ENCODE data around the gene TRIM26. TPM values are rescaled to one million over a fixed set of nuclear protein-coding genes. Genes with fewer than 3 reads are reported as not detected.
"Not testable (repeated sequence)": the region's sequence is repeated elsewhere in the genome, so short reads cannot be mapped to it uniquely, and the experiment has no call there.

Gene TRIM26
- total RNA-seq (2014; rRNA removed; shearing (Covaris generic); ENCODE audit: low replicate concordance) = 46.4 and 73.6 TPM in 2 replicates

- in situ Hi-C loops (cut with HindIII; ENCODE audit: low pct_unique_long_range_greater_than_20kb, low sequenced_read_pairs) = no loop called here
- peak; percentile 97 for DNase-seq (ENCODE audit: low read depth)
These were observed at the start of gene TRIM26 for GRCh38 chr6:30212865-30213666. TSS of gene TRIM26 (minus strand) at chr6:30213406. CDS start at chr6:30199103, 14,303 bp downstream.

DNA sequence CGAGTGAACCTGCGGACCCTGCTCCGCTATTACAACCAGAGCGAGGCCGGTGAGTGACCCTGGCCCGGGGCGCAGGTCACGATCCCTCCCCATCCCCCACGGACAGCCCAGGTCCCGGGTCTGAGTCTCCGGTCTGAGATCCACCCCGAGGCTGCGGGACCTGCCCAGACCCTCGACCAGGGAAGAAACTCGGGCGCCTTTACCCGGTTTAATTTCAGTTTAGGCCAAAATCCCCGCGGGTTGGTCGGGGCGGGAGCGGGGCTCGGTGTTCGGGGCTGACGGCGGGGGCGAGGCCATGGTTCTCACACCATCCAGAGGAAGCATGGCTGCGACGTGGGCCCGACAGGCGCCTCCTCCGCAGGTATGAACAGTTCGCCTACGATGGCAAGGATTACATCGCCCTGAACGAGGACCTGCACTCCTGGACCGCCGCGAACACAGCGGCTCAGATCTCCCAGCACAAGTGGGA lies 46.9 kb upstream of the TRIM26 start:
- in situ Hi-C loops (cut with HindIII; ENCODE audit: low pct_unique_long_range_greater_than_20kb, low sequenced_read_pairs) = no loop called here
- DNase-seq (ENCODE audit: low read depth) = no peak

DNA sequence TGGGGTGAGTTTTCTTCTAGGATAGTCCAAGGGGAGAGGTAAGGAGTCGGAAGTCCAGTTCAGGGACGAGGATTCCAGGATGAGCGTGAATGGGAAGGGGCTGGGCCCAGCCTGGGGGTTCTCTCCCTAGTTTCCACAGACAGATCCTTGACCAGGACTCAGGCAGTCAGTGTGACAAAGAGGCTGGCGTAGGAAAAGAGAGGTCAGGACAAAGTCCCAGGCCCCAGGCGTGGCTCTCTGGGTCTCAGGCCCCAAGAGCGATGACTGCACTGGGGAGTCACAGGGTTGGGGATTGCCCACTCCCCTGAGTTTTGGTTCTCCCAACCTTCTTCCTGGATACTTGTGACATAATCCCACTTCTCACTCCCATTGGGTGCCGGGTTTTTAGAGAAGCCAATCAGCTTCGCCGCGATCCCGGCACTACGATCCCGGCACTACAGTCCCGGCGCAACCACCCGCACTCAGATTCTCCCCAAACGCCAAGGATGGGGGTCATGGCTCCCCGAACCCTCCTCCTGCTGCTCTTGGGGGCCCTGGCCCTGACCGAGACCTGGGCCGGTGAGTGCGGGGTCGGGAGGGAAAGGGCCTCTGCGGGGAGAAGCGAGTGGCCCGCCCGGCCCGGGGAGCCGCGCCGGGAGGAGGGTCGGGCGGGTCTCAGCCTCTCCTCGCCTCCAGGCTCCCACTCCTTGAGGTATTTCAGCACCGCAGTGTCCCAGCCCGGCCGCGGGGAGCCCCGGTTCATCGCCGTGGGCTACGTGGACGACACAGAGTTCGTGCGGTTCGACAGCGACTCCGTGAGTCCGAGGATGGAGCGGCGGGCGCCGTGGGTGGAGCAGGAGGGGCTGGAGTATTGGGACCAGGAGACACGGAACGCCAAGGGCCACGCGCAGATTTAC lies 46.2 kb upstream of the TRIM26 start:
- in situ Hi-C loops (cut with HindIII; ENCODE audit: low pct_unique_long_range_greater_than_20kb, low sequenced_read_pairs) = no loop called here
- DNase-seq (ENCODE audit: low read depth) = peak; percentile 75

GRCh38 chr6:30258204-30258603 lies 45.0 kb upstream of the TRIM26 start:
- in situ Hi-C loops (cut with HindIII; ENCODE audit: low pct_unique_long_range_greater_than_20kb, low sequenced_read_pairs) = no loop called here
- no peak for DNase-seq (ENCODE audit: low read depth)

- in situ Hi-C loops (cut with HindIII; ENCODE audit: low pct_unique_long_range_greater_than_20kb, low sequenced_read_pairs); DNase-seq (ENCODE audit: low read depth): not testable (repeated sequence)
These were observed 39.2 kb upstream of the TRIM26 start for GRCh38 chr6:30252417-30252816.

DNA sequence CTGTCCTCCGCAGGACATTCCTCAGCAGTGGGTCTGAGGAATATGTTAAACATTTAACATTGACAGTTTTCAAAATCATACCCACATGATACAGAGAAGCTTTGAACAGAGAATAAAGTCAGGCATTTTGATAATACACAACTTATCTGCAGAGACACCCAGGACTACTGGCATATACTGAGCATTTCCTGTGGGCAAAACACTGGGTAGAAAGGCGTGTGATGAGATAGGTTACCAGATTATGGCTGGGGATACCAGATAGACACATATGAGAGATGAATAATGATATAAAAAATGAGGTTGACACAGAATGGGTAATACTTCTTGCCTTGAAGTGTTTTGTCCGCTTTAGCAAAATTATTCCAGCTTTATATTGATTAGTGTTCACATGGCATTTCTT lies 31.4 kb upstream of the TRIM26 start:
- no peak for DNase-seq (ENCODE audit: low read depth)
- in situ Hi-C loops (cut with HindIII; ENCODE audit: low pct_unique_long_range_greater_than_20kb, low sequenced_read_pairs) = no loop called here

- in situ Hi-C loops (cut with HindIII; ENCODE audit: low pct_unique_long_range_greater_than_20kb, low sequenced_read_pairs) = no loop called here
- DNase-seq (ENCODE audit: low read depth) = no peak
These were observed 25.1 kb upstream of the TRIM26 start for GRCh38 chr6:30238178-30238795.

DNA sequence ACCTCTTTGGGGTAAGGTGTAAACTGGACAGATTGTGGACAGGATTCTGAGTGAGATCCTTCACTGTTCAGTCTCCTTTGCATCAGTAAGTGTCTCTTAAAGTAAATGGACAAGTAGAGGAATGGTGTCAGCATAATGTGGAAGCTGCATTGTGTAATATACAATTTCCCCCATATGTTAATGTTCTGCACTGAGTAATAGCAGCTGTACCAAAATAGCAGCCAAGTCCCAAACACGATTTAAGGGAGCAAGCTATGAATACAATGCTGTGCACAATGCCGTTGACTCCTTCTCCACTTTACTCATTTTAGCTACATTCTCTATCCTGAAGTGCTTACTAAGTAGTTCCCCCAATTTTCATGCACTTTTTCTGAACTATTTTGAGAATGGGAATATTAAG lies 21.1 kb upstream of the TRIM26 start:
- in situ Hi-C loops (cut with HindIII; ENCODE audit: low pct_unique_long_range_greater_than_20kb, low sequenced_read_pairs) = no loop called here
- DNase-seq (ENCODE audit: low read depth) = no peak

DNA sequence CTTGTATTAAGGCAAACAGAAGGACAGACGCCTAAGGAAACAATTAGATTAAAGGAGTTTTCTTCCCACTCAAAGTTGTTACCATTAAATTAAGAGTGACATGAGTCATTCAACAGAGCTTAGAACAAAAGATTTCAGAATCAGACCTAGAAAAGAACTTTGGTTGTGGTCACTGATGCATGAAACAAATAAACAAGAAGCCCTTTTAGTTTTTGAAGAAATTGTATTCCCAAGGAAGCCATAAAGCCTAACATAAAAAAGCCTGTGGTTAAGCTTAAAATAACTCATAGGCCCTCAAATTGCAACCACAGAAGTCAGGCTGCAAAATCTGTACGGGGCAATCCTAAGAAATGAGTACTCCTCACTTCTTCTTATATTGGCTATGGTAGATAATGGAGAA lies 17.9 kb upstream of the TRIM26 start:
- no peak for DNase-seq (ENCODE audit: low read depth)
- in situ Hi-C loops (cut with HindIII; ENCODE audit: low pct_unique_long_range_greater_than_20kb, low sequenced_read_pairs) = no loop called here

DNA sequence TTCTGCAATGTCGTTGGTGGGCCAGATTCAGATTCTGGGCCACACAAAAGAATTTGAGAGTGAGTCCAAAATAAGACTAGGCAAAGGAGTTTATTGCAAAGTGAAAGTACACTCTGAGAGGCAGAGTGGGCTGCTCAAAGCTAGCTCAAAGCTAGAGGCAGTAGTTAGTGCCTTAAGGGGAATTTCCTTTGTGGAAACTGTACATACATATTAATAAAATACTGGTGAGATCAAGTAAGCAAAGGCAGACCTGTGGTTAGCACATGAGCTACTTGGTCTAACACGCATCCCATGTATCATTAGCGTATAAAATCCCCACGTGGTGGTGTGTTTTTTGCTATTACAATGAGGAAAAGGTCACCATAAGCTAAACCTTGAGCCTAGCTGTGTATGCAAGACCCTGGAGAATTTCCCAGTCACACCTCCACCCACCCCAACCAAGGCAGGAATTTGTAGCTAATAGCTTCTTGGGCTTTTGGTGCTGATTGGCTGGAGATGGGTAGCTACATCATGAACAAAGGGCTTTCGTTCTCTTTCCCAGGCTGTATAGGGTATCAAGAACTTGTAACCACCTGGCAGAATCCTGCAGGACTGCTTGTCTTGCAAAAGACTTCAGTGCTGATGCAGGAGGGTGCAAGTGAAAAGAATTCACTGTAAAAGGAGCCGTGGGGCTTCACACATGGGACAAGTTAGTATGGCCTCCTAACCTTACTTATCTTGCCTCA lies 14.7 kb upstream of the TRIM26 start:
- in situ Hi-C loops (cut with HindIII; ENCODE audit: low pct_unique_long_range_greater_than_20kb, low sequenced_read_pairs) = no loop called here
- DNase-seq (ENCODE audit: low read depth) = no peak

DNA sequence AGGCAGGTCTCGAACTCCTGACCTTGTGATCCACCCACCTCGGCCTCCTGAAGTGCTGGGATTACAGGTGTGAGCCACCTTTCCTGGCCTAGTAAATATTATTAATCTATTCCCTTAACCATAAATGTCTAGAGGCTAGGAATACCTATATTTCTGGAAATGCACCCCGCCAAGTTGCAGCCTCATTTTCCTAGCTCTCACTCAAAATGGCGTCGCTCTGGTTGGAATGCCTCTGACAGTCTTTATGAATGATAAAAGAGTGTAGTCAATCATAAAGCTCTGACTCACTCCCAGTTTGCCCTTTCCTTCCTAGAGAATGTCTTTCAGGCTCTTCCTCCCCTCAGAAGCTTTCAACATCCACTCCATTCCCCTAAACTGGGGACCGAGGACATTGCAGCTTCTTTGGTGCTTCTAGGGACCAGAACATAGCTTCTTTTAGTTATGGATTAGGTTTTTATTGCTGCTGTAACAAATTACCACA lies 14.1 kb upstream of the TRIM26 start:
- in situ Hi-C loops (cut with HindIII; ENCODE audit: low pct_unique_long_range_greater_than_20kb, low sequenced_read_pairs) = no loop called here

DNA sequence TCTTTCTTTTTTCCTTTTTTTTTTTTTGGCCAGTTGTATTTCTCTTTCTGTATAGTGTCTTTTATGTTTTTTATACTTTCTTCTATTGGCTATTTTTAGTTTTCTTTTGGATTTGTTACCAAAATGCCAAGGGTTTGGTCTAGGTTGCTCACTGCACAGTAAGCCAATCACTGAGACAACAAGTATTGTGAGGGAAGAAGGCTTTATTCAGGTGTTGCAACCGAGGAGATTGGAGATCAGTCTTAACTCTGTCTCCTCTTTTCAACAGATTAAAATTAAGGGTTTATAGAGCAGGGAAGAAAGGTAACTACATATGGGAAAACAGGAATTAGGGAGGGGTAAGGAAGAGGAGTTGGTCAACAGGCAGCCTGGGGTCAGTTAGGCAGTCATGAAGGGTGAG lies 10.1 kb upstream of the TRIM26 start:
- DNase-seq (ENCODE audit: low read depth) = no peak
- in situ Hi-C loops (cut with HindIII; ENCODE audit: low pct_unique_long_range_greater_than_20kb, low sequenced_read_pairs) = no loop called here

More for the DNA sequence above, 14.1 kb upstream of the TRIM26 start:
- no peak for DNase-seq (ENCODE audit: low read depth)

DNA sequence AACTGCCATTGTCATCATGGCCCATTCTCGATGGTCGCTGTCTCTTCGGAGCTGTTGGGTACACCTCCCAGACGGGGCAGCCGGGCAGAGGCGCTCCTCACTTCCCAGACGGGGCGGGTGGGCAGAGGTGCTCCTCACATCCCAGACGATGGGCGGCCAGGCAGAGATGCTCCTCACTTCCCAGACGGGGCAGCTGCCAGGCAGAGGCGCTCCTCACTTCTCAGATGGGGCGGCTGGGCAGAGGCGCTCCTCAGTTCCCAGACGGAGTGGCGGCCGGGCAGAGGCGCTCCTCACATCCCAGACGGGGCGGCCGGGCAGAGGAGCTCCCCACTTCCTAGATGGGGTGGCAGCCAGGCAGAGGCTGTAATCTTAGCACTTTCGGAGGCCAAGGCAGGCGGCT lies 8.8 kb upstream of the TRIM26 start:
- in situ Hi-C loops (cut with HindIII; ENCODE audit: low pct_unique_long_range_greater_than_20kb, low sequenced_read_pairs); DNase-seq (ENCODE audit: low read depth): not testable (repeated sequence)

- in situ Hi-C loops (cut with HindIII; ENCODE audit: low pct_unique_long_range_greater_than_20kb, low sequenced_read_pairs) = not testable (repeated sequence)
These were observed 8.2 kb upstream of the TRIM26 start for GRCh38 chr6:30221395-30221794.

DNA sequence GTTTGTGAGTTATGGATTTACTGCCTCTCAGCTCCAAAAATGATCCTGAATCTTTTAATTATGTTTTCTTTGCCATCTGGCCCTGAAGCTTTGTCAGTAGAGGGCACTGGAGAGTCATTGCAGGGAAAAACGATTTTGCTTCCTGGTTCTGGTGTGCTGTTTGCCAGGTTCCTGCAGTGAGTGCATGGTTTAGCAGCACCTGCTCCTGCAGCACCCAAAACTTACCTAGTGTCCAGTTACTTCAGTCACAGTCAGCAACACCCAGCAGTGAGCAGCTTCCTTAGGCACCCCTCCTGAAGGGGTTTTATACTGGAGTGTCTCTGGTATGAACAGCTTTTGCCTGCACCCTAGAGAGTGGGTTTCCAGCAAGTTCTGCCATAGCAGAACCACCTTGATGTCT lies 6.0 kb upstream of the TRIM26 start:
- in situ Hi-C loops (cut with HindIII; ENCODE audit: low pct_unique_long_range_greater_than_20kb, low sequenced_read_pairs) = no loop called here
- peak; percentile 39 for DNase-seq (ENCODE audit: low read depth)

More at GRCh38 chr6:30221395-30221794, 8.2 kb upstream of the TRIM26 start:
- not testable (repeated sequence) for DNase-seq (ENCODE audit: low read depth)

GRCh38 chr6:30216096-30216495 lies 2.9 kb upstream of the TRIM26 start:
- no peak for DNase-seq (ENCODE audit: low read depth)
- in situ Hi-C loops (cut with HindIII; ENCODE audit: low pct_unique_long_range_greater_than_20kb, low sequenced_read_pairs) = no loop called here

DNA sequence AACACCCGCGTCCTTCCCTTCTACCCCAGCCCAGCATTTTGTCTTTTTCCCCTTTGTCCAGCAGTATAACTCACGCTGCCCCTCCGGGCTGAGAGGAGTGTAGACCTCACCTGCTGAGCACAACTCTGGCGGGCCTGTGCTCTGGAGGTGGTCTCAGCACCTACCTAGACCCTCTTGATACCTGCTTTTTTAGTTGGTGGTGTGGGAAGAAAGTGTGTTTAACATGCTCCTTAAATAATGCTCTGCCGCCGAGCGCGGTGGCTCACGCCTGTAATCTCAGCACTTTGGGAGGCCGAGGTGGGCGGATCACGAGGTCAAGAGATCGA lies 1.4 kb upstream of the TRIM26 start:
- DNase-seq (ENCODE audit: low read depth) = no peak
- in situ Hi-C loops (cut with HindIII; ENCODE audit: low pct_unique_long_range_greater_than_20kb, low sequenced_read_pairs) = no loop called here
